OCI-LY3 (cell line): Measurements from ENCODE around the gene ZNF428.

Source experiments
- H2AFZ ChIP-seq: fragments of 200-600, 300-600 bp; shearing (Covaris generic); 2 replicates; pipeline ENCODE4 v1.6.0; 2014; ENCODE audit warnings: antibody characterized with exemption, low read depth, low read length
- H3K27ac ChIP-seq: fragments of 200-600, 300-600 bp; sonication (generic); 2 replicates; pipeline ENCODE4 v1.5.1; 2014; ENCODE audit warnings: mild to moderate bottlenecking, low read length, moderate library complexity, mixed read lengths
- H3K27me3 ChIP-seq: fragments of 200-600, 300-600 bp; sonication (generic); 2 replicates; pipeline ENCODE4 v1.6.1; 2014; ENCODE audit warnings: low read depth, low read length, mixed read lengths
- H3K36me3 ChIP-seq: fragments of 200-600, 300-600 bp; sonication (generic); replicated peaks from 2 replicates; pipeline ENCODE3; 2014; ENCODE audit warnings: low read depth, low read length, mixed read lengths
- H3K4me1 ChIP-seq: fragments of 300-600, 200-600 bp; sonication (generic); 2 replicates; pipeline ENCODE4 v1.6.1; 2014; ENCODE audit warnings: low read length, mixed read lengths
- H3K4me2 ChIP-seq: fragments of 200-600, 300-600 bp; sonication (generic); 2 replicates; pipeline ENCODE4 v1.6.1; 2014; ENCODE audit warnings: low read length, mixed read lengths
- H3K4me3 ChIP-seq: fragments of 300-600, 200-600 bp; sonication (generic); 2 replicates; pipeline ENCODE4 v1.5.1; 2014; ENCODE audit warnings: antibody characterized with exemption, mild to moderate bottlenecking, low read length, moderate library complexity
- H3K79me2 ChIP-seq: fragments of 300-600, 200-600 bp; shearing (Covaris generic); 2 replicates; pipeline ENCODE4 v1.6.1; 2014; ENCODE audit warnings: mild to moderate bottlenecking, low read length, mixed read lengths
- H3K9ac ChIP-seq: fragments of 300-600, 200-600 bp; shearing (Covaris generic); 2 replicates; pipeline ENCODE4 v1.6.0; 2014; ENCODE audit warnings: mild to moderate bottlenecking, low read length, moderate library complexity
- H3K9me3 ChIP-seq: fragments of 200-600, 300-600 bp; shearing (Covaris generic); 2 replicates; pipeline ENCODE4 v1.6.1; 2014; ENCODE audit warnings: low read length, mixed read lengths; ENCODE audit not compliant: insufficient read depth
- H4K20me1 ChIP-seq: fragments of 200-600, 300-600 bp; sonication (generic); 2 replicates; pipeline ENCODE4 v1.6.1; 2016; ENCODE audit warnings: low read length, mixed read lengths; ENCODE audit not compliant: insufficient read depth
- EZH2phosphoT487 ChIP-seq: fragments of 200-600 bp; shearing (Covaris generic); IDR thresholded peaks from 2 replicates; pipeline ENCODE4 v1.6.1; 2018; ENCODE audit warnings: antibody characterized with exemption, mixed run types, low read depth
- TF ChIP-seq, protein P1 (sequence below): fragments of 200-600, 300-600 bp; sonication (generic); IDR thresholded peaks from 2 replicates; pipeline ENCODE4 v1.5.1; 2014; ENCODE audit warnings: antibody characterized with exemption, low read length, low read depth

The ZNF428 gene

DNA sequence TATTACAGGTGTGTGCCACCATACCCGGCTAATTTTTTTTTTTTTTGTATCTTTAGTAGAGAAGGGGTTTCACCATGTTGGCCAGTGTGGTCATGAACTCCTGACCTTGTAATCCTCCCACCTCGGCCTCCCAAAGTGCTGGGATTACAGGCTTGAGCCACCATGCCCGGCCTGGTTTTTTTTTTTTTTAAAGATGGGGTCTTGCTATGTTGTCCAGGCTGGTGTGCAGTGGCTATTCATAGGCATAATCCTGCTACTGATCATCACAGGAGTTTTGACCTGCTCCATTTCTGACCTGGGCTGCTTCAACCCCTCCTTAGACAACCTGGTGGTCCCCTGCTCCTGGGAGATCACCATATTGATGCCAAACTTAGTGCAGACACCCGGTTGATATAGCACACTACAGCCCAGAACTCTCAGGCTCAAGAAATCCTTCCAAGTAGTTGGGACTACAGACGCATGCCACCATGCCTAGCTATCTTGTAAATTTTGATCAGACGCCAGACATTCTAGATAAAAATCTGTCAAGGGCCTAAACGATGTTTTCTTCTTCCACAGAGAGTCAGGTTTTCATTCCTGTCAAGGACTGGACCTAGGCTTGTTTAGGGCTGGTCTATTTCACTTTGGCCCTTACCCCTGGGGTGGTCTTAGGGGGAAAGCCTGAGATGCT lies 41.0 kb upstream of the ZNF428 start:
- Histone ChIP-seq H3K9ac (no peak overlapping the region), H3K4me1 (peaks cover 9% of the 10 kb centered on the region), H3K4me2 (no peak overlapping the region), H2AFZ (no peak overlapping the region), H4K20me1 (no peaks in the 10 kb centered on the region), H3K4me3 (no peak overlapping the region), H3K27me3 (no peaks in the 10 kb centered on the region), H3K79me2 (no peaks in the 10 kb centered on the region), H3K27ac (no peak overlapping the region), H3K9me3 (no peaks in the 10 kb centered on the region), H3K36me3 (no peaks in the 10 kb centered on the region)
- TF ChIP-seq, protein P1, sequence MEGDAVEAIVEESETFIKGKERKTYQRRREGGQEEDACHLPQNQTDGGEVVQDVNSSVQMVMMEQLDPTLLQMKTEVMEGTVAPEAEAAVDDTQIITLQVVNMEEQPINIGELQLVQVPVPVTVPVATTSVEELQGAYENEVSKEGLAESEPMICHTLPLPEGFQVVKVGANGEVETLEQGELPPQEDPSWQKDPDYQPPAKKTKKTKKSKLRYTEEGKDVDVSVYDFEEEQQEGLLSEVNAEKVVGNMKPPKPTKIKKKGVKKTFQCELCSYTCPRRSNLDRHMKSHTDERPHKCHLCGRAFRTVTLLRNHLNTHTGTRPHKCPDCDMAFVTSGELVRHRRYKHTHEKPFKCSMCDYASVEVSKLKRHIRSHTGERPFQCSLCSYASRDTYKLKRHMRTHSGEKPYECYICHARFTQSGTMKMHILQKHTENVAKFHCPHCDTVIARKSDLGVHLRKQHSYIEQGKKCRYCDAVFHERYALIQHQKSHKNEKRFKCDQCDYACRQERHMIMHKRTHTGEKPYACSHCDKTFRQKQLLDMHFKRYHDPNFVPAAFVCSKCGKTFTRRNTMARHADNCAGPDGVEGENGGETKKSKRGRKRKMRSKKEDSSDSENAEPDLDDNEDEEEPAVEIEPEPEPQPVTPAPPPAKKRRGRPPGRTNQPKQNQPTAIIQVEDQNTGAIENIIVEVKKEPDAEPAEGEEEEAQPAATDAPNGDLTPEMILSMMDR, result no peak
- TF ChIP-seq EZH2phosphoT487, result no peak

DNA sequence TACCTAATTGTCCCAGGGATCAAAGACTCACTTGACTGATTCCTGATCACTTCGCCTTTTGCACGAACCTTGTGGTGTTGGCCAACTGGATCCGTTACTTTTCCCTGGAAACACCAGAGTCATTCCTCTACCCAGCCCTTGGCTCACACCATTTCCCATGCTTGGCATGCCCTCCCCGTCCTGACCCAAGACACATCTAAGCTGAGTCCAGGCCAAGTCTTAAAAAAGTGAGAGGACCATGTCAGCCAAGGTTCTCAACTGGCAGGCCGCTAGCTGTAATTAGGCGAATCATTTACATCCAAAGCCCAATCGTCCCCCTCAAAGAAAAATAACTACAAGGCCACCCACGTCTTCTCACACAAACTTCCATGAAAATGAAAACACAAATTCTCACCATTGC lies 39.1 kb upstream of the ZNF428 start:
- H3K4me2 ChIP-seq, result no peak overlapping the region
- H4K20me1 ChIP-seq, result no peaks in the 10 kb centered on the region
- no peaks in the 10 kb centered on the region for H3K9me3 ChIP-seq
- no peaks in the 10 kb centered on the region for H3K27me3 ChIP-seq
- no peaks in the 10 kb centered on the region for H3K79me2 ChIP-seq
- no peak overlapping the region for H2AFZ ChIP-seq
- no peak overlapping the region for H3K9ac ChIP-seq
- H3K4me1 ChIP-seq, result no peaks in the 10 kb centered on the region; the same call in 1 of the 2 replicates
- TF ChIP-seq, protein P1, result no peak
- no peak for TF ChIP-seq EZH2phosphoT487
- H3K27ac ChIP-seq, result no peak overlapping the region
- H3K36me3 ChIP-seq, result no peaks in the 10 kb centered on the region
- no peak overlapping the region for H3K4me3 ChIP-seq

DNA sequence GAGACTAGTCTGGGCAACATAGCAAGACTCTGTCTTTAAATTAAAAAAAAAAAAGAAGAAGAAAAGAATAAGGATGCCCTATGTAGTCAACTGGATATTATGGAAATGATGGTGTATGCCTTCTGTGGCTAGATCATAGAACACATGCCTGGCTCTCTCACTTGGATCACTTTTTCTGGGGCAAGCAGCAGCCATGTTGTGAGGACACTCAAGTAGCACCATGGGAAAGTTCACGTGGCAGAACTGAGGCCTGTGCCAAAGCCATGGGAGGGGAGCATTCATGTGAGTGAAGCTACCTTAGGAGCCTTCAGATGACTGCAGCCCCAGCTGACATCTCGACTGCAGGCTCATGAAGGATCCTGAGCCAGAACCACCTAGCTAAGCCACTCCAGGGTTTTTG lies 38.6 kb upstream of the ZNF428 start:
- no peaks in the 10 kb centered on the region for H3K4me1 ChIP-seq
- no peaks in the 10 kb centered on the region for H3K27me3 ChIP-seq
- H3K27ac ChIP-seq, result no peak overlapping the region
- no peaks in the 10 kb centered on the region for H4K20me1 ChIP-seq
- TF ChIP-seq EZH2phosphoT487, result no peak
- TF ChIP-seq, protein P1, result no peak
- no peak overlapping the region for H3K4me3 ChIP-seq
- H3K9ac ChIP-seq, result no peak overlapping the region
- H2AFZ ChIP-seq, result no peak overlapping the region
- H3K36me3 ChIP-seq, result no peaks in the 10 kb centered on the region
- H3K79me2 ChIP-seq, result no peaks in the 10 kb centered on the region
- H3K9me3 ChIP-seq, result no peaks in the 10 kb centered on the region
- no peak overlapping the region for H3K4me2 ChIP-seq

DNA sequence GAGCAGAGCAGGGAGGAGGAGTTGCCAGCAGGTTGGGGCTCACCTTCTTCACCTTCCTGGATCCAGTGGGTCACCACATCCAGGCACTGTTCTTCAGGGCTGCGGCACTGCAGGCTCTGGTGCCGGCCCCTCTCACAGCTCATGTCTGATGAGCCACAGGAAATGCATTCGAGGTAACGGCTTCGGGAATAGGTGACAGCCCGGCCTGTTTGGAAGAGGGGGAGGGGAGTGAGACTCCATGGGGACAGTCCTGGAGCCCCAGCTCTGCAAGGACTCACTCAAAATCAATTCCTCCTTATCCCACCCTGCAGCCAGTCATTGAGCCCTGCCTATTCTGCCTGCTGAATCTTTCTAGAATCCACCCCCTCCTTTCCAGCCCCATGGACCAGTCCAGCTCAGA lies 37.0 kb upstream of the ZNF428 start:
- no peaks in the 10 kb centered on the region for H4K20me1 ChIP-seq
- no peak overlapping the region for H3K9ac ChIP-seq
- no peak overlapping the region for H3K27ac ChIP-seq
- TF ChIP-seq, protein P1, result no peak
- TF ChIP-seq EZH2phosphoT487, result no peak
- no peaks in the 10 kb centered on the region for H3K27me3 ChIP-seq
- no peaks in the 10 kb centered on the region for H3K36me3 ChIP-seq
- H3K79me2 ChIP-seq, result no peaks in the 10 kb centered on the region
- H3K4me1 ChIP-seq, result peaks cover 4% of the 10 kb centered on the region; the same call in 1 of the 2 replicates
- no peak overlapping the region for H2AFZ ChIP-seq
- H3K4me2 ChIP-seq, result no peak overlapping the region
- H3K9me3 ChIP-seq, result no peaks in the 10 kb centered on the region
- H3K4me3 ChIP-seq, result no peak overlapping the region
